Activated CD4-positive, alpha-beta T cell treated with anti-CD3 and anti-CD28 coated beads, Interleukin-2, Interleukin-6, amounts not matched to agents 100 ng/mL and 50 ng/mL, durations not matched to agents 16 hours and 8 hours (primary cell): ENCODE results near the gene KRT7.

Experiments used
- DNase-seq: peaks from one replicate; pipeline ENCODE4 v3.0.0-alpha.2; 2020

Gene KRT7

DNA sequence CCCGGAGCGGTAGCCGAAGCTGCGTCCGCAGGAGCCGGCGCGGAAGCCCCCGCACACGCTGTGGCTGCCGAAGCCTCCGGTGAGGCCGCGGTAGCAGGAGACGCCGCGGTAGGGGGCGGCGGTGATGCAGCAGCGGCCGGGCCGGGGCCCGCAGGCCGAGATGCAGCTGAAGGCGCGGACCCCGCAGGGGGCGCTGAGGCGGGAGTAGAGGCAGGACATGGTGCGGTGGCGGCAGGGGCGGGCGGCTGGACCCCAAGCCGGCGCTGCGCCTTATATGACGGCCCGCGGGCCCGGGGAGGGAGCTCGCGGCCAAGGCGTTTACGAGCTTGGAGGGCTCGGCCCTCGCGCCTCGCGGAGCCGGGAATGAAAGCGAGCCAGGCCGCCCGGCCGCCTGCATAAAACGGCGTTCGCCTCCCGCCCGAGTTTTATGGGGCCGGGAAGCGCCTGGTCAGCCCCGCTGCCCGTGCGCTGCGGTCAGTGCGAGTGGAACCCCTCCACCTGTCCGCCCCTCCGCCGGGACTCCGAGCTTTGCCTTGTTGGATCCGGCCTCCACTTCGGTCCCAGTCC, 25.4 kb downstream of the KRT7 start:
- DNase-seq, result no peak

DNA sequence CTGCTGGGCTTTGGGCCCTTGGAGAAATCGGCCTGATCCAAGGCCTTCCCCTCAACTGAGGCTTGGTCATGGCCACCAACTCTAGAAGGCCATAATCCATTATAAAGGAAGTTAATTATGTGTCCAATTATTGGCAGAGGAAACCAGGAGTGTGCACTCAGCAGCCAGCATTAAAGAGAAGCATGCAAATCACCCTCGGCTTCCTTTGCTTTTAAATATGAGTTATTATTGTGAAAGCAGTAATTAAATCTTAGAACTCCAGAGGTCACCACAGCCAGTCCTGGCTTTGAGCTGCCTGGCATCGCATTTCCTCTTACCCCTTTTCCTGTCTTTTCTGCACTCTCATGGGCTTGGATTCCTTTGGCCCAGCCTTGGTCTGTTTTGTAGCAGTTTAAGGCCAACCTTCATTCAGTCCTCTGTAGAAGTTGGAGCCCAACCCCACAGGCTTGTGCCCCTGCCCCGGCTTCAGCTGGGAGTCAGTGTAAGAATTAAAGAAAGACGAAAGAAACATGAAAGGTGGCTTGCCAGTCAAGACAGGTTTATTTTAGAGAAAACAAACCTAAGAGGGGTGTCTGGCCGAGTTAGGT, 26.7 kb downstream of the KRT7 start:
- DNase-seq, result no peak

DNA sequence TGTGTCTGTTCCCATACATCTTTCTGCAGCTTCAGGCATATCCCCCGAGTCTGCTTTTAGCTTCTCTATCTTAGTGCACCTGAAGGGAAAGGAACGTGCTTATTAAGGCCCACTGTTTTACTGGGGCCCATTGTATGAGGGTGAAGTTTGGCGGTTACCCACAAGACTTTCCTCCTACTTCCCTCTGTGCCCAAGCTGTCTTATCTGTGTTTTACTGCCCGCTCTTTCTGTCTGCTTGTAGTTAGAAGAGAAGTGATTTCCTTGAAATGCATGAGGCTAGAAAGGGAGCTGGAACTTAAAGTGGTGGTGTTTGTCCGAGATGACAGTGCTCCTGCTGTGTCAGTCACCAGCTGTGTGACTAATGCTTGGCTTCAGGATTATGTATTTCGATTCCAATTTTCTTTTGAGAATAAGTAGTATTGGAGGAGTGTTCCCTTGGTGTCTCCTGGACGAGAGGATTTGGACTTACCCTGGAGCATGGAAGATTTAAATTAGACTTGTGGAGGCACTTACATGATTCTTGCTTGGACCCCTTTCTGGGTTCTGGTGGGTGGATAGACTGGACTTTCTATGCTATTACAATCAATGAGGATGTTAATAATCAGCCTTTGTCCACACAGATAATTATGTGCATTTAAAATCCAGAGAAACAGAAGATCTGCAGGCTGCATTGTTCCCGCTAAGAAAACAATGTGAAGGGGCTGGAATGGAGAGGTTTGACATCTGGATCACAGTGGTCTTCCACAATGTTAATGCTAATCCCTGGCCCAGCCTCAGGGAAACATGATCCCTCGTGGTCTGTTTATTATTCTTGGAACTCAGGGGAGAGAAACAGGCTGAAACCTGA, 27.5 kb downstream of the KRT7 start:
- no peak for DNase-seq

DNA sequence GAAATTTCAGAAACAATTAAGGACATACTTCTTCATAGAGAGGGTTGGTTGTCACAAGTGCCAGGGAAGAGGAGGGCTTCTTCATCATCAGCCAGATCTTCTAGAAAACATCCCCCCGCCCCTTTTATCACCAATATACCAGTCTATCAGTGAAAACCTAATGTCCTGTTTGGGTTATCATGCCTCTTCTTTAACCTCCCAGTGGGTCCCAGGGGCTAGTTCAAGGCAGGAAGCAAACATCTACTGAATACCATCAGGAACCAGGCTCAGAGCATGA, 28.1 kb downstream of the KRT7 start:
- no peak for DNase-seq

DNA sequence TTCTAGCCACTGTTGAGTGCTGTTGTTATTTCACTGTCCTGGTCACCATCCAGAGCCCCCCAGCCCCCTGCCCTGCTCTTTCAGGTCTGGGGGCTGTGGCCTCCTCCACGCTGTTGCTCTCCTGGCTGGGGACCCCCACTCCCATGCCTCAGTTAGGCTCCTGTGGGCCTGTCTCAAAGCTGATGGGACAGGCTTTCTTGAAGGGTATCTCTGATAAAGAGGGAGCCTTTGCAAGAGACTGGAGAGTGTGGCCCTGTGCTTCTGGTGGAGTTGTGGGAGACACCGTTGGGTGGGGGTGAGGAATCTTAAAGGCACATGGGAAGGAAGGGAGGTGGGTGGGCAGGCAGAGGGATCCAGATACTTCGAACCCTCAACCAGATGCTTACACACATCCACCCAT, 29.2 kb downstream of the KRT7 start:
- DNase-seq, result no peak

DNA sequence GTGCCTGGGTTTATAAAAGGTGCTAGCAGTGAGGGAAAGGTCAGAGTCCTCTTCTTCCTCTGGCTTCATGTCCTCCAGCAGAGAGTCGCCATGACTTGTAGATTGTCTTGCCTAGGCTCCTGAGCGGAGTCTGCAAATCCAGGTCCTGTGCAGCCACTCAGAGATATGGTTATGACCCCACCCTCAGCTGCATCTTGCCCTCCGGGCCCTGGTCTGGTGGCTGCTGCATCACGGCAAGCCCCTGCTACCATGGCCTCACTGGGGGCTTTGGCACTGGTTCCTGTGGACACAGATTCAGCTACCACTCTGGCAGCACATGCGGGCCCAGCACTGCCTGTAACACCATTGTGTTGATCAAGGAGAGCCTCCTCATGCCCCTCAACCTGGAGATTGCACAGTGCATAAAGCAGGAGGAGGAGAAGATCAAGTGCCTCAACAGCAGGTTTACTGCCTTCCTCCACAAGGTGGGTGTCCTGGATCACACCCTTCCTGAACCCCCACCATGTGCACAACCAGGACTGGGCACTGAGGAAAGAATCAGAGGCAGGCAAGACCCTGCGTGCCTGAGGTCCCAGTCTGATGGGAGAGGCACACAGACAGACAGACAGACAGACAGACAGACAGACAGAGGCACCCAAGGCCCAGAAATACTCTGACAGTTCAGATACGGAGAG, 30.9 kb downstream of the KRT7 start:
- no peak for DNase-seq

DNA sequence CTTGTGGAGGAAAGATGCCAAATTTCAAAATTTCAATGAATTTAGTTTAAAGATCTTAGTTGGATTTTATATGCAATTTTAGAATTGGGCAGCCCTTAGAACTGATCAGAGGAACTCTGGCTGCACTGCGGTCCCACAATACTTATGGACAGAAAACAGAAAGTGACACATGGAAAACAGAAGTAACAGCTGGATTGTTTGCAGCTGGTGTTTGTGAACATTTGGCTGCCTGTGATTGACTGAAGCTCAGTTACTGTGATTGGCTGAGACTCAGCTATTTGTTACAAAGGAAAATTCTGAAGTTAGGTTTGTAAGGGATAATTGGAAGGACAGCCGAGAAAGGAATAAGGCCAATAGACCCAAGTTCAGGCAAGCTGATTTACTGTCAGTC, 31.4 kb downstream of the KRT7 start:
- DNase-seq, result no peak

DNA sequence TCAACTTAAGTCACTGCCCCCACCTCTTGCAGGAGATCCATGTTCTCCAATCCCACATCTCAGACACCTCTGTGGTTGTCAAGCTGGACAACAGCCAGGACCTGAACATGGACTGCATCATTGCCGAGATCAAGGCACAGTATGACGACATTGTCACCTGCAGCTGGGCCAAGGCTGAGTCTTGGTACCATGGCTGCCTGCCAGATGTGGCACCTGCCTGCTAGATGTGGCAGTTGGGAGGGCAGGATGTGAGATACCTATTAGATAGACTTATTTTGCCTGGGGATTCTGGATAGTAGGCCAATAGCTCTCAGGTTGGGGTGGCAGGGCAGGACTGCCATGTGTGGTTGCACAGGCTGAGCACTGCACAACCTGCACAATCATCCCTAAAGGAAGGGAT, 33.5 kb downstream of the KRT7 start:
- no peak for DNase-seq

DNA sequence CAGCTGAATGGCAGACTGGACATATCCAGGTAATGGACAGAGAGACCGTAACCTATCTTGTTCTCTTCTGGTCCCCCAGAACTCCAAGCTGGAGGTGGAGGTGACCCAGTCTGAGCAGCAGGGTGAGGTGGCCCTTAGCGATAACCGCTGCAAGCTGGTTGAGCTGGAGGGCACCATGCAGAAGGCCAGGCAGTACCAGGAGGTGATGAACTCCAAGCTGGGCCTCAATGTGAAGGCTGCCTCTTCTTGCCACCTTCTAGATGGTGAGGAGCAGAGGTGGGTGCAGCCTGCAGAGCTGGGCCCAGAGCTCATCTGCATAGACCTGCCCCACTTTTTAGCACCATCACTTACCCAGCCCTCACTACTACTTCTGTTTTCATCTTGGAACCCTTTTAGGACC, 34.2 kb downstream of the KRT7 start:
- DNase-seq, result no peak

DNA sequence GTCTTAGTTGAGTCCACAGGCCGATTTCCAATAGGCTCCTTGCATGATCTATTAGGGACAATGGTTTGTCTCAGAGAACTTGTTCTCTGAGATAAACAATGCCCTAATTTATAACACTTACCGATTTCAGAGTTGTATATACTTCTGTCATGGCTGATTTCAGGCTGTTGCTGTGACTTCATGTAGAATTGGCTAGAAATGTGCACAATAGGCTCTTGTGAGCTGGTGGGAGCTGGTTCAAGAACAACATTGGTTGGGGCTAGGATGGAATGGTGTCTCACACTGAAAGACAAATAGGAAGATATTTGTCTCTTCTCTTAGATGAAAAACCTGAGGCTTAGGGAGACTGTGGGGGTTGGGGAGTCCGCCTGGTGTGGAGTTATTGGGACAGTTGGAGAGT, 34.7 kb downstream of the KRT7 start:
- DNase-seq, result no peak

DNA sequence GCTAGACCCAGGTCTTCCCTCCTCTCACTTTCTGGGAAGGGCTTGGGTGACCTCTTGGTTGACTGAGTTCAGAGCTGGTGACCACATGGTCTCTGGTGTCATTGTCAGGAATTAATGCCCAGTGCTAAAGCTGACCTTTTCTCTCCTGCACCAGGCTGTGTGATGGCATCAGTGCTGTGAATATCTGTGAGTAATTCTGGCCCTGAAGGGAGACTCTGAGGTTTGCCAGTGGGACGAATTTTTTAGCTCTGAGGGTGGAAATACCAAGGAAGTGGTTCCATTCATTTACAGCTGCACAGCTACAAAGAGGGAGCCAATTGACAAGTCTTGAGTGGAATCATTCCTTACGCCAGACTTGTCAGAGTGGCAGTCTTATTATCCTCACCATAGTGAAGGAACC, 35.2 kb downstream of the KRT7 start:
- DNase-seq, result no peak

DNA sequence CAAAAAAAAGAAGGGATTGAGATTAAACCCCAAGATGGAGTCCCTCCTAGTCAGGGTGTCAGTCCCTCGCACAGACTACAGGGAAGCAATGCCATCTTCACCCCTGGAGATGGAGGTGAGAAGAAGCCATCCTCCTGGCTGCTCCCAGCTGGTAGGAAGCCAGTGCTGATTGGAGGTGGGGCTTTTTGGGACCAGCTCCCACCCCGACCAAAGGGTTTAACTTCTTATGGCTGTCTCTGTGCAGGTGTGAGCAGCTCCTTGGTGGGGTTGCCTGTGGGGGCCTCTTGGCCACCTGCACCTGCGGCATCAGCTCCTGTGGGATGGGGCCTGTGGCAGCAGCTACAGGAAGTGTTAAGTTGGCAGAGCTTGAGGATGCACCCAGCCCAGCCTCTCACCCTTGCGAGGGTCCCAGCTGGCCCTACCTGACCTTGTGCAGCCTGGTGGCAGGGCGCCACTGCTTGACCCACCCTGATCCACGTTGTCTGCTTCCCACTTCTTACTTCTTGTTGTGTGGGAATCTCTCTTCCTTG, 37.6 kb downstream of the KRT7 start:
- no peak for DNase-seq

DNA sequence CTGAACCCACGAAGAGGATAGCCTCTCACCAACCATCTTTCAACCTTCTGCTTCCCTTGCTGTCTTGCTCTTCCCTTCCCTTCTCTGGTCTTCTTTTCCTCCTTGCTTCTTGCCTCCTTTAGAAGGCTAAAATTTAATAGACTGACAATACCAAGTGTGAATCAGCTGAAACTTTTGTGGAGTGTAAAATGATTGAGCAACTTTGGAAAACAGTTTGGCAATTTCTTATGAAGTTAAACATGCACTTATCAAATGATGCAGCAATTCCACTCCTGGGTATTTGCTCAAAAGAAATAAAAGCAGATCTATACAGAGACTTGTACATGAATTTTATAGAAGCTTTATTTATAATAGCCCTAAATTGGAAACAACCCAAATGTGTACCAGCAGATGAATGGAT, 38.1 kb downstream of the KRT7 start:
- no peak for DNase-seq

DNA sequence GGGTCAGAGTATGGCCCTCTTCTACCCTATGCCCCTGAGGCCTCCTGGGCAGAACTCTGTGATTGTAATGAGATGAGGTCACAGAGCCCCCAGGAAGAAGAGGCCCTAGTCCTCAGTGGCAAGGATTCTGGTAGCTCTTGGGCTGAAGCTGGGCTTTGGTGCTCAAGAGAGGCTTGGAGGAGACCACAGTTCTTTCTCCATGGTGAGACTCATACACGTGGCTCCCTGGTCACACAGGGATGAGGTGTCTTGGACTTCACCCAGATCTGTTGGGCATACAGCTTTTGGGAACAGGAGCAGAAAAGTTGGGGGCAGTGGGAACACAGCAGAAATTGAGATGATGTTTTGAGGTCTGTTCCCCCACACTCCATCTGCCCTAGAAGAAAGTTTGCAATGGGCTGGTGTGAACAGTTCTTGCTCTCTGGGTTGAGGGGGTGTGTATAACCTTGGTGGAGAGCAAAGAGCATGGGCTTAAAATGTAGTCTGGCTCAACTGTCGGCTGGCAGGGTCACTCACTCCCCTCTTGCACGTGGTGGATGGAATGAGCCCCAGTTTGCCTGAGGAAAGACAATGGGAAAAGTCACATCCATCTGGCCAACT, 41.6 kb downstream of the KRT7 start, which contains the start of gene KRT86:
TSS of gene KRT86 (plus strand) at position 125 of the 600 bp plus-strand sequence. CDS start 27,272 bp downstream, outside the sequence.
- DNase-seq, result no peak

DNA sequence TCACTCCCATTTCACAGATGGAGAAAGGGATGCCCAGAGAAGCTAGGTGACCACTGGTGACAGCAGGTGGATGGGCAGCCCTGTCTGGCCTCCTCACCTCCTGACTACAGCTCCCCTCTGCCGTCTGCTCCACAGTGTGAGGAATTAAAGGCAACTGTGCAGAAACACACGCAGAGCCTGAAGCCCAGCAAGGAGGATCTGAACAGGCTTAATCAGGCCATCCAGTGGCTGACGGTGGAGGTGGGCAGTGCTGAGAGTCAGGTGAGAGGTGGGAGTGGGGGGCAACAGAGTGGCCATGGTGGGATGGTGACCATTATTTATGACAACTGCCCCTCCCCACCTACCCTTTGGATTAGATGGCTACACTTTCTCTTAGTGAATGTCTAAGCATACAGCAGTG, 42.6 kb downstream of the KRT7 start:
- no peak for DNase-seq

DNA sequence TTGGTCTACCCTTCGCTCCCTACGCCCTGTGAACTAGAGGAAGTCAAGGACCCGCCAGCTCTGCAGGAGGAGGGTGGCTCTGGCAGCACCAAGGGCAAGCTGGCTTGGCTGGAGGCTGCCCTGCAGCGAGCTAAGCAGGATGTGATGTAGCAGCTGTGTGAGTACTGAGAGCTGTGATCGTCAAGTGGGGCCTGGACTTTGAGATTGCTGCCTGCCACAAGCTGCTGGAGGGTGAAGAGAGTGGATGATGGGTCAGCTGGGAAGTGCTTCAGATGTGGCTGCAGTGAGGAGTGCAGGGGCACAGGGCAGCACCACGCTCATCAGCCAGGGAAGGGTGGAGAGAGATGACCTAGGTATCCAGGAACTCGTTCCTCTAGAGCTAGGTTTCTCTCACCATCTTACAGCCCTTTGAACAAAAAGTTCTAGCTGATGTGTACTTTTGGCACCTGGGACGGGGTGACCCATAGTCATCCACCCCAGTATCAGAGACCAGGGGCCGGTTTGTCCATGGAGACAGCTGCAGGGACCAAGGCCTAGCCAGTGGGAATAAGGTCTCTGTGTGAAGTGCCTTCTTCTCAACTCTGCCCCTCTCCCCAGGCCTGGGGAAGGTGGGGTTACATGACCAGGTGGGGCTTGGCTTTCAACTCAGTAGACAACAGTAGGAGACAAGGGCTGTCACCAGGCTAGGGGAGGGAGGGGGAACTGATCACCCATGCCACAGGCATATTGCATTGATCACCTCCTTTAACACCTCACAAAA, 44.6 kb downstream of the KRT7 start:
- no peak for DNase-seq

DNA sequence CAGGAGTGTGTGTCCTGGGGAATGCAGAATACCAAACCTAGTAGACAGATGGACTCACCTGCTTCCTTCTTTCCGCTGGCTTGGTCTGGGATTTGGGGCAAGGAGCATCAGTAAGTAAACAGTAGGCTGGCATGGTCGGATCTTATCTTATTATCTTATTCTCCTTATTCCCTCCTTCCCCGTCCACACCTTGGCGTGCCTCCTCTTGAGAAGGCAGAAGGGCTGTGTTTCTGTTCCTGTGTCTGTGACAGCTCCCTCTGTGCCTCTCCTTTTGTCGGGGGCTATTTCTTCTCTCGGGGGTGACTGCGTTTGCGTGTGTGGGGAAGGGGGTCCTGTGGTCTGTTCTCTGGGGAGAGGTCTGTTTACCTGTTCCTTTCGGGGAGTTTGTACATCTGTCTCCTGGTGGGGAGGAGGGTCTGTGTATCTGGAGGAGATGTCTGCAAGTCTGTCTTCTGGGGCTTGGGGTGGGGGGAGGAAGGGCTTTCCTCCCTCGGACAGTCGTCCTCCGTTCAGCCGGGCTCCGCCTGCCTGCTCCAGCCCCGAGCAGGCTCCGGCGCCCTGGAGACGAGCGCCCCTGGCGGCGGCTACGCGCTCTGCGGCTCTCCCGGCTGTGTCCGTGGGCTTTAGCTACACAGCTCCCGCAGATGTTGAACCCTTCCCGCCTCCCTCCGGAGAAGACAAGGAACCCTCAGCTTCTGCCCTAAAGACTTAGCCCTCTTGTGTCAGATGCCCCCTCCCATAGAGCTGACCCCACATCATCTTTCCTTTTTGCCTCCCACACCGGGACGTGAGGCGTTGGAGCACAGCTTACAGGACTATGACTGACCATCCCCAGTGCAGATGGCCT, 45.8 kb downstream of the KRT7 start:
- DNase-seq, result peak; percentile 84

DNA sequence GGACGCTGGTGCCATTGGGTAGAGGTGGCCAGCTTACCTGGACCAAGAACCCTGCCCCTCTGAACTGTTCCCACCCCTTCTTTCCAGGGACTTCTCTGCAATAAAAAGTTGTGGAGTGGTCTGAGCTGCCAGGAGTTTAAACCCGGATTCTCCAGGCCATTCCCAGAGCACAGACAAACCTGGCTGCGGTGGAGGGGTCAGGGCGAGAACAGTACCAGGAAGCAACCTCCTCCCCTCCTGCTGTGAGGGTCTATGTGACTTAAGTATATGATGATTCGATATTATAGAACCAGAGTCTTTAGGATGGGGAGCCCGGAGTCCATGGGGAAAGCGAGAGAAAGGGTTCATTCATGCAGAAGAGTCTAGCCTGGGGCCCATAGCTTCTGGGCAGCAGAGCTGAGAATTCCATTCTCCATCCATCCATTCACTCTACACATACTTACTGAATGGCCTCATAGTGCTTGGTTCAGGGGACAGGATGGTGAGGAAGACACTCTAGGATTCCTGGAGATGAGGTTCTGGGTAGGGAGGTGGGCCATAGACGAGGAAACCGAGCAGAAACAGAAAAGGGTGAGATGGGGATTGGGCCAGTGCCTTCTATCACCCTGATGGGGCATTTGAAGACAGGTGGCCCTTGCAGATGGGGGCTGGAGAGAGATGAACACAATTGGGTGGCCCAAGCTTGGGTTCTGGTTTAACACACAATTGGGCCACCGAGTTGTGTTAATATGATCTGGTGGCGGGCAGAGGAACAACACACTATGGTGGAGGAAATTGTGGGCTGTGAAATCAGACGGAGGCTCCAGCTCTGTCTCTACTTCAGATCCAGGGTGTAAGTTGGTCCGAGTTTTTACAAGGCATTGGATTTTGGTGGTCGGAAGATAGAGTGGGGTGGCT, 46.6 kb downstream of the KRT7 start:
- no peak for DNase-seq

DNA sequence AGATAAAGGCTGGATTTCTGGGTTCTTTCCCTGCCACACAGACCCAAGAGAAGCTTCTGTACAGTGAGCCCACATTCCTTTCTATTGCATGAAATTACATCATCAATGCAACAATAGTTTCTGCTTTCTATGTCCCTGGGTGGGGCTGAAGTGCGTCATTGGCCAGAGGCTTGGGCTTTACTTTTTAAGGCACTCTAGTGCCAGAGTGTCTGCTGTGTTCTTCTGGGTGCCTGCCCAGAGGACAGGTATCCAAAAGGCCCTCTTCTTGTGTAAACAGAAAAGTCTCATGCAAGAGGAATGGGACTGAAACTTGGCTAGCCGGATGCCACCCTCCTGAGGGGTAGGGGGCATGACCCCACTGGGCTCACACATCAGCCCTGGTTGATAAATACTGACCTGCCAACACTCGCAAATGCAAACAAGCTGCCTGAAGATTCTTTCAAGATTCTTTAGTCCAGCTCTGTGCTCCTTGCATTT, 47.3 kb downstream of the KRT7 start:
- DNase-seq, result no peak

DNA sequence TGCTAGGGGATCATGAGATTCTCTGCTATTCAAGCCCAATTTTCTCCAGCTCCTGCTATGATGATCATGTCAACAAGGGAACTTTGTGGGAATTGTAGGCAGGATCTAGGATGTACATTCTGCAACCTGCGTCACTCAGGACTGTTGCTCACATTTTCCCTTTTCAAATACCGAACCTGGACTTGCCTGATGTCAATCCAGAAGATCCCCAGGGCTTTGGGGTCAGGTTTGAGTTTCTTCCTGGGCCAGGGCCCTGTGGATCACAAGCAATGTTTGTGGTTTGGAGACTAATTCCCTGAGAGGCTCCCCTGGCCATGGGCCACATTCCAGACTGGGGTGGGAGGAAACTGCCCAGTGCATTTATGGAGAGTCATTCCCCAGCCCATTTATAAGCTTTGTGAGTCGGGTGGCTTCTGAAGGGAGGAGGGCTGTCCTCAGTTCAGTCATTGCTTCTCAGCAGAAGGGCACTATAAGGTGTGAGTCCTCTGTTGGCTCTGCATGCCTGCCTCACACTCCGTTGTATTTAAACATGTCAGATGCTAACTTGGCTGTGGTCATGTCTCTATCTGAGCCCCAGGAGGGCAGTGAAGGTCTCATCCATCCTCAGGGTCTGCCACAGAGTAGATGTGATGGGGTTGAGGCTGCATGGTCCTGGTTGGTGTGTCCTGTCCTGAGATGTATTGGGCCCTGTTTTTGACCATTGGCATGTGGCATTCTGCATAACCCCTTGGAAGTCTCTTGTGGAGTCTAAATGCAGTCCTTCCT, 47.9 kb downstream of the KRT7 start:
- no peak for DNase-seq
